KMS-11 (cell line): ENCODE results near the gene USH1G.
"Not testable (repeated sequence)": the region's sequence is repeated elsewhere in the genome, so short reads cannot be mapped to it uniquely, and the experiment has no call there.

Experiments used
- H2AFZ ChIP-seq: fragments of 200-600 bp; sonication (generic); 2 replicates; pipeline ENCODE4 v1.6.1; 2016; ENCODE audit warnings: antibody characterized with exemption, mixed run types, low read depth
- H3K27ac ChIP-seq: fragments of 200-600 bp; sonication (generic); 2 replicates; pipeline ENCODE4 v1.6.1; 2016; ENCODE audit warnings: mild to moderate bottlenecking, mixed run types
- H3K27me3 ChIP-seq: fragments of 200-600 bp; sonication (generic); 2 replicates; pipeline ENCODE4 v1.6.1; 2017; ENCODE audit warnings: mild to moderate bottlenecking, low read depth, mixed run types, moderate library complexity; ENCODE audit not compliant: insufficient read depth
- H3K36me3 ChIP-seq: fragments of 200-600 bp; sonication (generic); 2 replicates; pipeline ENCODE4 v1.6.1; 2017; ENCODE audit warnings: mild to moderate bottlenecking, mixed run types; ENCODE audit not compliant: insufficient read depth
- H3K4me1 ChIP-seq: fragments of 200-600 bp; sonication (generic); 2 replicates; pipeline ENCODE4 v1.6.1; 2016; ENCODE audit warnings: mild to moderate bottlenecking, low read depth, mixed run types; ENCODE audit not compliant: poor library complexity, severe bottlenecking
- H3K4me2 ChIP-seq: fragments of 200-600 bp; sonication (generic); 2 replicates; pipeline ENCODE4 v1.7.0; 2016; ENCODE audit warnings: mild to moderate bottlenecking, mixed run types
- H3K4me3 ChIP-seq: fragments of 200-600 bp; sonication (generic); IDR thresholded peaks from 2 replicates; pipeline ENCODE4 v1.6.1; 2017; ENCODE audit warnings: low read depth, low read length, mixed read lengths; ENCODE audit not compliant: insufficient read depth
- H3K79me2 ChIP-seq: fragments of 200-600 bp; sonication (generic); 2 replicates; pipeline ENCODE4 v1.6.1; 2016; ENCODE audit warnings: low read depth, mixed run types; ENCODE audit not compliant: insufficient read depth
- H3K9ac ChIP-seq: fragments of 200-600 bp; sonication (generic); 2 replicates; pipeline ENCODE4 v1.6.1; 2016; ENCODE audit warnings: mild to moderate bottlenecking, mixed run types
- H4K20me1 ChIP-seq: fragments of 200-600 bp; sonication (generic); 2 replicates; pipeline ENCODE4 v1.6.1; 2016; ENCODE audit warnings: mild to moderate bottlenecking, mixed run types; ENCODE audit not compliant: insufficient read depth
- TF ChIP-seq, protein P1 (sequence below): fragments of 200-600 bp; sonication (generic); conservative IDR thresholded peaks from 2 replicates; pipeline ENCODE4 v1.6.1; 2017; ENCODE audit warnings: low read depth, mild to moderate bottlenecking, antibody characterized with exemption, low read length, moderate library complexity, mixed read lengths

Gene USH1G

DNA sequence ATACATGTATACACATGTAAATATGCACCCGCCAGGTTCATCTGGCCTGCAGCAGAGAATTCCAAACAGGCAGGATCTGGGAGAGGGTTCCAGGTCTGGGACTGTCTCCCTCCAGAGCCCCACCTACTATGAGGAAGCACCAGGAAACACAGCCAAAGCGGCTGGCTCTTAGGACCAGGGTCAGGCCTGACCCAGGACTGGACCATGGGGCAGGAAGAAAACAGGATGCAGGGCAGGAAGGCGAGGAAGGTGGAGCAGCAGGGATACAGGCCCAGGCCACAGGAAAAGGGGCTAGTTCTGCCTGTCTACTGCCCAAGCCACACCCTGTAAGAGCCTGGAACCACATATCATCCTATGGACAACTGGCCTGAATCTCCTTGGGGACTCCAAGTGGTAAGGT lies 47.3 kb upstream of the USH1G start:
- no peak overlapping the region for H3K4me3 ChIP-seq
- H3K79me2 ChIP-seq = no peaks in the 10 kb centered on the region
- TF ChIP-seq, protein P1, sequence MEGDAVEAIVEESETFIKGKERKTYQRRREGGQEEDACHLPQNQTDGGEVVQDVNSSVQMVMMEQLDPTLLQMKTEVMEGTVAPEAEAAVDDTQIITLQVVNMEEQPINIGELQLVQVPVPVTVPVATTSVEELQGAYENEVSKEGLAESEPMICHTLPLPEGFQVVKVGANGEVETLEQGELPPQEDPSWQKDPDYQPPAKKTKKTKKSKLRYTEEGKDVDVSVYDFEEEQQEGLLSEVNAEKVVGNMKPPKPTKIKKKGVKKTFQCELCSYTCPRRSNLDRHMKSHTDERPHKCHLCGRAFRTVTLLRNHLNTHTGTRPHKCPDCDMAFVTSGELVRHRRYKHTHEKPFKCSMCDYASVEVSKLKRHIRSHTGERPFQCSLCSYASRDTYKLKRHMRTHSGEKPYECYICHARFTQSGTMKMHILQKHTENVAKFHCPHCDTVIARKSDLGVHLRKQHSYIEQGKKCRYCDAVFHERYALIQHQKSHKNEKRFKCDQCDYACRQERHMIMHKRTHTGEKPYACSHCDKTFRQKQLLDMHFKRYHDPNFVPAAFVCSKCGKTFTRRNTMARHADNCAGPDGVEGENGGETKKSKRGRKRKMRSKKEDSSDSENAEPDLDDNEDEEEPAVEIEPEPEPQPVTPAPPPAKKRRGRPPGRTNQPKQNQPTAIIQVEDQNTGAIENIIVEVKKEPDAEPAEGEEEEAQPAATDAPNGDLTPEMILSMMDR = no peak
- H4K20me1 ChIP-seq = no peaks in the 10 kb centered on the region
- H3K27ac ChIP-seq = no peak overlapping the region
- H3K4me1 ChIP-seq = peaks cover 3% of the 10 kb centered on the region
- no peak overlapping the region for H3K4me2 ChIP-seq
- H2AFZ ChIP-seq = no peak overlapping the region
- H3K36me3 ChIP-seq = no peaks in the 10 kb centered on the region
- peaks cover 22% of the 10 kb centered on the region for H3K27me3 ChIP-seq
- no peak overlapping the region for H3K9ac ChIP-seq

DNA sequence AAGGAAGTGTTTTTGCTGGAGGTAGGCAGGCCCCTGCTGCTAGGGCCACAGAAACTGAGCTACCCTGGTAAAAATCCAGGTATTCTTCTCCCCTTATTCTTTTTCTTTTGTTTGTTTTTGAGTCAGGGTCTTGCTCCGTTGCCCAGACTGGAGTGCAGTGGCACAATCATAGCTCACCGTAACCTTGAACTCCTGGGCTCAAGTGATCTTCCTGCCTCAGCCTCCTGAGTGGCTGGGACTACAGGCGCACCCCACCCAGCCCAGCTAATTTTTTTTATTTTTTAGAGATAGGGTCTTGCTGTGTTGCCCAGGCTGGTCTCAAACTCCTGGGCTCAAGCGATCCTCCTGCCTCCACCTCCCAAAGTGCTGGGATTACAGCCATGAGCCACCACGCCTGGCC lies 46.4 kb upstream of the USH1G start:
- H3K27ac ChIP-seq, H3K9ac ChIP-seq, H3K4me1 ChIP-seq, H3K4me3 ChIP-seq, H4K20me1 ChIP-seq, H3K79me2 ChIP-seq, H3K36me3 ChIP-seq, H2AFZ ChIP-seq, H3K4me2 ChIP-seq: not testable (repeated sequence)
- H3K27me3 ChIP-seq = peaks cover 21% of the 10 kb centered on the region

DNA sequence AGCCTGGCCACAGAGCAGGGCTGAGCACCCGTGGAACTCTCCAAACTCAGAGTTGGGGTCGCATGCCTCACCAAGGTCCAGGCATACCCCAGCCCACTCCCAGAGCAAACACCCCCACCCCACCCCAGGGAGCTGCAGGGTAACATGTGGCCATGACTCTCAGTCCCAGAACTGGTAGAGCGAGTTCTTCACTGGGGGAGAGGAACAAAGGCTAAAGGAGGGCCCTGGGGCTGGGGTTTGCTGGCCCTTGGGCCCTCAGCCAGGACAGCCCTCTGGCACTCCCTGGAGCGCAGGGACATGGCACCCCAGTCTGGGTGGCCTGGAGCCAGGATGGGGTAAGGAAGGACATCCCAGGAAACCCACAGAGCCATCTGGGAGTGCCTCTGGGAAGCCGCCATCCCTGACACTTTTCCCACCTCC lies 45.3 kb upstream of the USH1G start:
- Histone ChIP-seq H3K27me3 (peaks cover 11% of the 10 kb centered on the region; the same call in 1 of the 2 replicates), H3K9ac (no peak overlapping the region), H3K4me2 (no peak overlapping the region), H4K20me1 (no peaks in the 10 kb centered on the region), H3K4me3 (no peak overlapping the region), H2AFZ (no peak overlapping the region), H3K4me1 (peaks cover 3% of the 10 kb centered on the region), H3K36me3 (no peaks in the 10 kb centered on the region), H3K27ac (no peak overlapping the region), H3K79me2 (no peaks in the 10 kb centered on the region)
- TF ChIP-seq, protein P1 = no peak

DNA sequence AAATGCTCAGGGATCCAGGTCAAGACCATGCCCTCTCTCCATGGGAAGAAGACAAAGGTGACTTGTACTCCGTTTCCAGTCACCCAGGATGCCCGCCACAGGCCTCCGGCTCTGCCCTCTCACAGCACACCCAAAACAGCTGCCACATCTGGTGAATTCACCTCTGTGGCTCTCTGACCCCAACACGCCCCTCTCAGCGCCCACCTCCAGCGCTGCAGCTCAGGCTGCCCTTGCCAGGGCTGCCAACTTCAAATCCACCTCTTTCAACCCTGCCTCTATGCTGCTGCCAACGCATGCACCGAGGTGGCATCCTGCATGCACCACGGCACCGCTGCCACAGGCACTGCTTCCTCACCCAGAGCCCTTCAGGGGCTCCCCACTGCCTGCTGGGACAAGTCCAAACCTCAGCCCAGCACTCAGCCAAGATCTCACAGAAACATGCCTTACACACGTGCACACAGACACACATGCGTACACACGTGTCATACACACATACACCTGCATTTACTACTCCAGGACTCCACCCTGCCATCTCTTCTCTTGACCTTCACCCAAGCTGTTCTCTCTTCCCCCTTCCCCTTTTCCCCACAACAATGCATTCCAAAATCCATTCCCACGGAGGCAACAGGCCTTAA lies 42.0 kb upstream of the USH1G start:
- Histone ChIP-seq H3K27me3 (no peaks in the 10 kb centered on the region; the same call in 1 of the 2 replicates), H3K36me3 (no peaks in the 10 kb centered on the region), H3K4me3 (no peak overlapping the region), H3K27ac (no peak overlapping the region), H2AFZ (no peak overlapping the region), H3K4me2 (no peak overlapping the region), H4K20me1 (no peaks in the 10 kb centered on the region), H3K79me2 (no peaks in the 10 kb centered on the region), H3K4me1 (peaks cover 15% of the 10 kb centered on the region), H3K9ac (no peak overlapping the region)
- TF ChIP-seq, protein P1 = no peak

DNA sequence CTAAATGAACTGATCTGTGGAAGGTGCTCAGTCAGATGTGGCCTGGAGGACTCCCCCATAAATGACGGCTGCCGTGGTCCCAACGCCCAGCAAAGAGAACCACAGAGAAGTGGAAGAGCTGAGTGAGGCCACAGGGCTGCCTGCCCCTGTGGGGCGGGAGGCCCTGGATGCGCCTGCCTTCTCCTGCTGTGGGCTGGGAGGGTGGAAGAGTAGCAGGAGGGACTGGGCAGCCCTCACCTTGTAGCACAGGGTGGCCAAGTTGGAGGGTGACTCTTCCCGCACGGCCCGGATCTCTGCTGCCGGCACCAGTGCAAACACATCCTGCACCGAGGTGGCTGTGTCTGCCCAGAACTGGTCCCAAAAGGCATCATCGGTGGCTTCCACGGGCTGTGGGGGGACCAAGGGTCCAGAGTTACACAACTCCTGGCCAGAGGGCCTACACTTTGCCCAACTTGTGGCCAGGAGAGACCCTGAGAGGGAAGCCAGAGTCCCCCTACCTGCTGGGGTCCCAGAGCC lies 41.2 kb upstream of the USH1G start:
- Histone ChIP-seq H3K9ac (no peak overlapping the region), H3K27me3 (no peaks in the 10 kb centered on the region; the same call in 1 of the 2 replicates), H2AFZ (no peak overlapping the region), H4K20me1 (no peaks in the 10 kb centered on the region), H3K4me3 (no peak overlapping the region), H3K79me2 (no peaks in the 10 kb centered on the region), H3K4me2 (no peak overlapping the region), H3K36me3 (no peaks in the 10 kb centered on the region), H3K4me1 (peaks cover 15% of the 10 kb centered on the region), H3K27ac (no peak overlapping the region)
- TF ChIP-seq, protein P1 = no peak
